Nephron progenitor cell (in vitro differentiated cells): ENCODE data around the gene RBM12.
"Not testable (repeated sequence)": the region's sequence is repeated elsewhere in the genome, so short reads cannot be mapped to it uniquely, and the experiment has no call there.

Experiments used
- DNase-seq: peaks from one replicate; pipeline ENCODE4 v3.0.0; 2021
- H3K27ac Mint-ChIP-seq: 2 replicates; pipeline ENCODE4 v1.8.0; 2021; ENCODE audit warnings: mild to moderate bottlenecking, moderate library complexity, mixed read lengths
- H3K27me3 Mint-ChIP-seq: 2 replicates; pipeline ENCODE4 v1.8.0; 2021; ENCODE audit warnings: mild to moderate bottlenecking, low read depth, mixed read lengths; ENCODE audit not compliant: poor library complexity
- H3K36me3 Mint-ChIP-seq: 2 replicates; pipeline ENCODE4 v1.8.0; 2021; ENCODE audit warnings: low read depth, mixed read lengths
- H3K4me1 Mint-ChIP-seq: 2 replicates; pipeline ENCODE4 v1.8.0; 2021; ENCODE audit warnings: mixed read lengths
- H3K4me3 Mint-ChIP-seq: 2 replicates; pipeline ENCODE4 v1.8.0; 2021; ENCODE audit warnings: mild to moderate bottlenecking, moderate library complexity, mixed read lengths
- H3K9me3 Mint-ChIP-seq: 2 replicates; pipeline ENCODE4 v1.8.0; 2021; ENCODE audit warnings: mild to moderate bottlenecking, moderate library complexity, mixed read lengths
- CTCF ChIP-seq: fragments of 200-600 bp; sonication (generic); IDR thresholded peaks from 2 replicates; pipeline ENCODE4 v1.5.0; 2021; ENCODE audit warnings: antibody characterized with exemption

RBM12 gene

GRCh38 chr20:35697696-35698297, 33.1 kb upstream of the RBM12 start:
- no peak for TF ChIP-seq CTCF
- no peaks in the 10 kb centered on the region for H3K27me3 Mint-ChIP-seq
- no peaks in the 10 kb centered on the region for H3K9me3 Mint-ChIP-seq
- peaks cover 16% of the 10 kb centered on the region for H3K36me3 Mint-ChIP-seq
- peak overlapping the region; percentile 7 for H3K27ac Mint-ChIP-seq
- H3K4me1 Mint-ChIP-seq = peaks cover 32% of the 10 kb centered on the region
- no peak for DNase-seq
- peak overlapping the region; percentile 96 for H3K4me3 Mint-ChIP-seq

GRCh38 chr20:35695978-35696377, 31.3 kb upstream of the RBM12 start:
- Mint-ChIP-seq H3K4me3 (no peak overlapping the region), H3K27ac (no peak overlapping the region), H3K27me3 (peaks cover 4% of the 10 kb centered on the region), H3K4me1 (peaks cover 32% of the 10 kb centered on the region), H3K9me3 (no peaks in the 10 kb centered on the region), H3K36me3 (peaks cover 14% of the 10 kb centered on the region)
- no peak for TF ChIP-seq CTCF
- no peak for DNase-seq

- no peak for TF ChIP-seq CTCF
- no peak for DNase-seq
- Mint-ChIP-seq H3K4me1 (peaks cover 25% of the 10 kb centered on the region), H3K36me3 (peaks cover 18% of the 10 kb centered on the region), H3K27ac (no peak overlapping the region), H3K9me3 (no peaks in the 10 kb centered on the region), H3K4me3 (no peak overlapping the region), H3K27me3 (peaks cover 4% of the 10 kb centered on the region)
Observed at GRCh38 chr20:35695245-35695749, 30.6 kb upstream of the RBM12 start.

GRCh38 chr20:35690265-35690664, 25.6 kb upstream of the RBM12 start:
- no peak for DNase-seq
- no peak for TF ChIP-seq CTCF
- H3K36me3 Mint-ChIP-seq = peaks cover 45% of the 10 kb centered on the region
- H3K9me3 Mint-ChIP-seq = peaks cover 22% of the 10 kb centered on the region
- H3K4me1 Mint-ChIP-seq = no peaks in the 10 kb centered on the region
- peaks cover 4% of the 10 kb centered on the region for H3K27me3 Mint-ChIP-seq
- no peak overlapping the region for H3K4me3 Mint-ChIP-seq
- H3K27ac Mint-ChIP-seq = peak overlapping the region; percentile 27

GRCh38 chr20:35686872-35687271, 22.2 kb upstream of the RBM12 start:
- Mint-ChIP-seq H3K9me3 (peaks cover 22% of the 10 kb centered on the region), H3K36me3 (peaks cover 40% of the 10 kb centered on the region)
- DNase-seq, H3K27ac Mint-ChIP-seq, H3K4me3 Mint-ChIP-seq, H3K4me1 Mint-ChIP-seq, H3K27me3 Mint-ChIP-seq: not testable (repeated sequence)

GRCh38 chr20:35685368-35685767, 20.7 kb upstream of the RBM12 start:
- H3K36me3 Mint-ChIP-seq = peaks cover 36% of the 10 kb centered on the region
- H3K4me3 Mint-ChIP-seq, H3K27me3 Mint-ChIP-seq, H3K27ac Mint-ChIP-seq, DNase-seq, H3K4me1 Mint-ChIP-seq: not testable (repeated sequence)
- H3K9me3 Mint-ChIP-seq = peaks cover 22% of the 10 kb centered on the region

GRCh38 chr20:35681960-35682359, 17.3 kb upstream of the RBM12 start:
- no peak for DNase-seq
- Mint-ChIP-seq H3K27ac (no peak overlapping the region), H3K9me3 (peaks cover 2% of the 10 kb centered on the region), H3K27me3 (no peaks in the 10 kb centered on the region), H3K4me3 (no peak overlapping the region), H3K4me1 (peaks cover 11% of the 10 kb centered on the region), H3K36me3 (peaks cover 16% of the 10 kb centered on the region)
- no peak for TF ChIP-seq CTCF
